Measurements from ENCODE around the gene AMIGO3.
"Not testable (repeated sequence)": the region's sequence is repeated elsewhere in the genome, so short reads cannot be mapped to it uniquely, and the experiment has no call there.

Gene AMIGO3

DNA sequence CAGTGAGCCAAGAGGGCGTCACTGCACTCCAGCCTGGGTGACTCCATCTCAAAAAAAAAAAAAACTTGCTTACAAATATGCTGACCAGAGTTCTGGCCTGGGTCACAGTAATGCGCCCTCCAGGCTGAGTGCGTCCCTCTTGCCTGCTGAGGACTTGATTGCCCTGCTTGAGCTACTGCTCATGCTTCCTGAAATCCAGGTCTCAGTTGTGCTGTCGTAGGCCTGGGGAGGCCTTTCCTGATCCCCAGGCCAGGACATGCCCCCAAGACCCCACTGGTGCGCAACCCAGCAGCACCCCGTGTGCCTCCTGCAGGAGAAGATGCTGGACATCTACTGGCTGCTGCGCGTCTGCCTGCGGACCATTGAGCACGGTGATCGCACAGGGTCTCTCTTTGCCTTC is 7.3 kb downstream of the AMIGO3 start:
- DNase-seq (ENCODE audit: low read depth) = no peak

DNA sequence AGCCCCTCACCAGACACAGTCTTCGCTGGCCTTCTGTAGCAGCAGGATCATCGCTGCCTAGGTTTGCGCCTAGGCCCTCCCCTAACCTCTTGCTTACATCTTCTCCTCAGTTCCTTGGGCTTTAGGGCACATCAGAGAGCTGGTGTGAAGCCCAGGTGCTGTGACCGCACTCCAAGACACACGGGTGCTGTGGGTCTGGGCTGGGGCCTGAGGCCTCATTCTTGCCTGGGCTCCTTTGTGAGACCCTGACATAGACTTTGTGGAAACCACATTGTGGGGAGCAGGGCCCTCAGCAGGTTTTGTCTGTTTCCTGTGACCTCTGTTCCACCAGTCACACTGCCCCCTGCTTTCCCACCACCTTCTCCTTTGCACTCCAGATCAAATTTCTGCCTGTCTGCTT is 8.0 kb downstream of the AMIGO3 start:
- no peak for DNase-seq (ENCODE audit: low read depth)

DNA sequence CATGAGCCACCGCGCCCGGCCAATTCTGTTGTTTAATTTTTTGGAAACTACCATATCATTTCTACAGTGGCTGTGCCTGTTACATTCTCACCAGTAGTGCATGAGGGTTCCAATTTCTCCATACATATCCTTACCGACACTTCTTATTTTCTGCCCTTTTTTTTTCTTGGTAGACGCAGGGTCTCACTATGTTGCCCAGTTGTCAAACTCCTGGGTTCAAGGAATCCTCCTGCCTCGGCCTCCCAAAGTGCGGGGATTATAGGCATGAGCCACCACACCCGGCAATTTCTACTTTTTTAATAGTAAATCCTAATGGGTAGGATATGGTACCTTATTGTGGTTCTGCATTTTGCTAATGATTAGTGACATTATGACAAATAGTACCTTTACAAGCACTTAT is 9.6 kb downstream of the AMIGO3 start:
- DNase-seq (ENCODE audit: low read depth) = no peak

DNA sequence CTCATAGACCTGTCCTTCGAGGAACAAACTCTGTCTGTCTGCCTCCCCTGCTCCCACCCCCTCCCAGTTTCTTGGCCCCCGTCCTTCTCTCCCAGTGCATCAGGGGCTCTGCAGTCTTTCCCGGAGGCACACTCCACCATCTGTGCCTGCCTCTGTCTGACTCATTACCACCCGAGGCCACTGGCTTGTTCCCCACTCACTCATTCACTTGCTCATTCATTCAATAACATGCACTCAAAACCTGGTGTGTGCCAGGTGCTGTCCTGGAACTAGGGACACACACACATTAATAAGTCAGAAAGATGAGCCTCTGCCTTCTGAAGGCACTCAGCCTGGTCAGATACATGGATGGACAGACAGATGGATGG is 12.4 kb downstream of the AMIGO3 start:
- DNase-seq (ENCODE audit: low read depth) = no peak

DNA sequence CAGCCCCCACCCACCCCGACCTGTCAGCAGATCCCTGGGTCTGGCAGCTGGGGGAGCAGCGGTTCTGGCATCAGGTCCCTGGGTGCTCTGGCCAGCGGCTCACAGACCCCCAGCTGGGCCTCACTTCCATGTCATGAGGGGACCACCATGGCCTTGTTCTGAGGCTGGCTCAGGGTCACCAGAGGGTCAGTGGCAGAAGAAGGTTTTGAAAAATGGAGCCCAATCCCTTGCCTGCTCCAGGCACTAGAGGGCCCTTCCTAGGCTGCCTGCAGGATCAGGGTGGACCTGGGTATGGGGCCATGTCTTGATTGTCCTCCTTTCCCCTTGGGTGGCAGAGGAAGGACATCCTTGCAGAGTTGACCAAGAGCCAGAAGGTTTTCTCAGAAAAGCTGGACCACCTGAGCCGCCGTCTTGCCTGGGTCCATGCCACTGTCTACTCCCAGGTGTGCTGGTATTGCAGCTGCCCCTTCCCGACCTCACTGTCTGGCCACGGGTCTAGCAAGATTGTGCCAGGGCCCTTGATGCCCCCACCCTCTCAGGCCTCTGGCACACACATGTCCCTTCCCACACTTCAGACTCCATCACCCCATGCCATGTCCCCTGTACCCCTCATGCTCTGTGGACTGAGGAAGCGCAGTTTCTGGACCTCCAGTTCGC is 12.9 kb downstream of the AMIGO3 start:
- DNase-seq (ENCODE audit: low read depth) = no peak

DNA sequence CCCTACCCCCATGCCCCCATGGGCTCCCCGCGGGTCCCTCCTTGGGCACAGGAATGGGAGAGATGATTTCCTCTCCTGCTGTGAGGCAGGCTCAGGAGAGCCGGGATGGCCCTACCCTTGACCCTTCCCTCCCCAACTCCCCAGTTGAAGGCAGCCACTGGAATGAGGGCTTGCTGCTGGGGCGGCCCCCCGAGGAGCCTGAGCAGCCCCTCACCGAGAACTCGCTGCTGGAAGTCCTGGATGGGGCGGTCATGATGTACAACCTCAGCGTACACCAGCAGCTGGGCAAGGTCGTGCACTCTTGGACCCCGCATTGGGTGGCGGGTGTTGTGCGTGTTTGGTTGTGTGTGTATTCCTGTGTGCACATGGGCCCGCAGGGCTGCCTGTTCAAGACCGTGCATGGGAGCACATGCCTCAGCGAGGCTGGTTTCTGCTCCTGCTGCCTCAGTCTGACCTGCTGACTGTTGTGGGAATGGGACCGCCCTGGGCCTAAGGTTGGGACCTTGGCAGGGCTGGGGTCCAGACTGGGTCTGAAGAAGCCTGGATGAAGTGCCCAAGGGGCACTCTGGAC is 14.0 kb downstream of the AMIGO3 start:
- no peak for DNase-seq (ENCODE audit: low read depth)

DNA sequence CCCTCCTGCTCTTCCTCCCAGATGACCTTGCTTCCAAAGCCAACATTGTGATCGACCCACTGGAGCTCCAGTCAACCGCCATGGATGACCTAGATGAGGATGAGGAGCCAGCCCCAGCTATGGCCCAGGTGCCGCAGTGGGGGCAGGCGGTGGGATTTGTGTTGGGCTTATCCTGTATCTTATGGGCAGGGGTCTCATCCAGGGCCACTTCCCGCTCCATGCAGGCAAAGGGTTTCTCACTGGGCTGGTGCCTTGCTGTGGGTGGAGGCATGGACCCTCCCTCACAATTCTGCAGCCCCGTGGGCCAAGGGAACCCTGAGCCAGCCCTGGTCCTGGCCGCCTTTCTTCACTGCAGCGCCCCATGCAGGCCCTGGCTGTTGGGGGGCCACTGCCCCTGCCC is 14.9 kb downstream of the AMIGO3 start:
- no peak for DNase-seq (ENCODE audit: low read depth)

DNA sequence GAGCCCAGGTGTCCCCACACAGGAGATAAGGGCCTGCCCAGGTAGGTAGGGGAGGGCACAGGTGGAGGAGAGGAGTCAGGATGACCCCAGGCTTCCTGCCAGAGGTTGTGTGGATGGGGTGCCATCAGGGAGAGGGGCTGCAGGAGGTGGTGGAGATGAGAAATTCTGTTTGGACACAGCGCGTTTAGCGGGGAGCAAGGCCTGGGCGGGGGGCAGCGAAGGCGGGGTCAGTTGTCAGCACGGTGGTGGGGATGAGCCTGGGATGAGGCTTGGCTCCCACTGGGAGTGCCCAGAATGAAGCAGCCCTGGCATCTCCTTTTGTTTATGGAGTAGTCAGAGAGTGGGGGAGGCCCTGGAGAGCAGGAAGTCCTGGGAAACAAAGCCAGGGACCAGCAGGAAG is 15.5 kb downstream of the AMIGO3 start:
- DNase-seq (ENCODE audit: low read depth) = no peak

DNA sequence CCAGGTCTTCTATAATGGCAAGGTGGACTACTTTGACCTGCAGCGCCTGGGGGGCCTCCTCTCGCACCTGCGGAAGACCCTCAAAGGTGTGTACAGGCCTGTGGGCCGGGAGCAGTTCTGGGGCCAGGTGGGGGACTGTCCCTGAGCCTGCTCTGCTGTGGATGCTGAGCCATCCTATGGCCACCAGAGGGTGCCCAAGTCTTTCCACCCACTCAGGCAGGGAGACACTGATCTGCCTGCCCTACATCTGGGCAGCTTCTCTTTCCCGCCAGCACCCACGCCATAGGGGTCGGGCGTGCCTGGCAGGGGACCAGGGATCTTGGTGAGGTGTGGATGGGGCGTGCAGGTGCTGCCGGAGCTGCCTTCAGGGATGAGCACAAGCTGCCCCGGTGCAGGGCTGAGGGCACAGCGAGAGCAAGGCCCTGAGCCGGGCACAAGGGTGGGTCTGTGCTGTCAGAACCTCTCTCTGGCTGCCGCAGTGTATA is 16.0 kb downstream of the AMIGO3 start:
- DNase-seq (ENCODE audit: low read depth) = peak; percentile 54

DNA sequence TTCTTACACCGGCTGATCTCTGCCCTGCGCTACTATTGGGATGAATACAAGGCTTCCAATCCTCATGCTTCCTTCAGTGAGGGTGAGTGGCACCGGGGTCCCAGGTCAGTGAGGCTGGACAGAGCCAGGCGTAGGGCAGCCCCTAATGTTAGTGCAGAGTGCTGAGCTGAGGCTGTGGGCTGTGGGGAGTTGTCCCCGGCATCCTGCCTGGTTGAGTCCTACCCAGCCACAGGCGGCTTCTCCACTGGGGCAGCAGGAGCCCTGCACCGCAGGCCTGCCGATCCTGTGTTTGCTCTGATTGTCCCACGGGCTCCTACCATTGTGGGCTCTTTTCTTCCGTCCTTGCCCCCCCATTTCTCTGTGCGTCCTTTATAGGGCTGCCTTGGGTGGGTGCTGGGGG is 16.8 kb downstream of the AMIGO3 start:
- no peak for DNase-seq (ENCODE audit: low read depth)

DNA sequence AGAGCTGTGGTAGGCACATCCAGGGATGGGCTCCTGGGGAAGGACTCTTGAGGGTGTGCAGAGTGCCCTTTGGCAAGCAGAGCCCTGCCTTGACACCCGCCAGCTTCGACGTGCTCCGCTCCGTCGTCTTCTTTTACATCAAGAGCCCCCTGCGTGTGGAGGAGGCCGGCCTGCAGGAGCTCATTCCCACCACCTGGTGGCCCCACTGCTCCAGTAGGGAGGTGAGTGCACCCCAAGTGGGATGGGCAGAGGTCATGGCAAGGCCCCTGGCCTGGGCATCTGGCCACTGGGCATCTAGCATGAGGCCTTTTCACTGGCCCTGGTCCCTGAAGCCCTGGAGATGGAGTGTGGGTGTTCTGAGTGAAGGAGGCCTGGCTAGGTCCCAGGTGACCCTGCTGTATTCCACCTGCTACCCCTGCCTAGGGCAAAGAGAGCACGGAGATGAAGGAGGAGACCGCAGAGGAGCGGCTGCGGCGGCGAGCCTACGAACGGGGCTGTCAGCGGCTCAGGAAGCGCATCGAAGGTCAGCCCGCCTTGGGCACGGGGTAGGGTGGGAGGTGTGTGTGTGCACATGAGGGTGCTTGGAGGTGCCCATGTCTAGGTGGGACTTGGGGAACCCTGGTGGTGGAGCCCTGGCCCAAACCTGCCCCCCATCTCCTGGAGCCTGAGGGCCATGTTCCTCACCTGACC is 18.0 kb downstream of the AMIGO3 start:
- no peak for DNase-seq (ENCODE audit: low read depth)

DNA sequence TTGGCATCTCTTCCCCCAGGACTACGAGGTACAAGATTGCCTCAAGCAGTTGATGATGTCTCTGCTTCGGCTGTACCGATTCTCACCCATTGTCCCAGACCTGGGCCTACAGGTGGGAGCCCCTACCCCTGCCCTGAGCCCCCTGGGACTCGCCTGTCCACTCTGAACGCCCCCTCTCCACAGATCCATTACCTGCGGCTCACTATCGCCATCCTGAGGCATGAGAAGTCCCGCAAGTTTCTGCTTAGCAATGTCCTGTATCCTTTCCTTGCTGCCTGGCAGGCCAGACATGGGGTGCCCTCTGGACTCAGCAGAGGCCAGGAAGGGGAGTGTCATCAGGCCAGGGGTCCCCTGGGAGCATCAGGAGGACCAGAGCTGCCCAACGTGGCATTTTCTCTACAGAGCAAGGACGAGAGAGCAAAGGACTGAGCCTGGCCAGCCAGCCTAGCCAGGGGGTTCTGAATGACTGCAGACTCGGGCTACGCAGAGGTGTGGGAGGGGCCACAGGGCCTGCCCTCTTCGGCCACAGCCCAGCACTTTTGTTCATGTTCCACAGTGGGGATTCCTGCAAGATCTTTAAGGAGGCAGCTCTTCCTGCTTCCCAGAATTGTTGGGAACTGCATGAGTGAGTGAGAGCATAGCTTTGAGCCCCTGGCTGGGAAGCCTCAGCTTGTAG is 18.9 kb downstream of the AMIGO3 start:
- DNase-seq (ENCODE audit: low read depth) = no peak

DNA sequence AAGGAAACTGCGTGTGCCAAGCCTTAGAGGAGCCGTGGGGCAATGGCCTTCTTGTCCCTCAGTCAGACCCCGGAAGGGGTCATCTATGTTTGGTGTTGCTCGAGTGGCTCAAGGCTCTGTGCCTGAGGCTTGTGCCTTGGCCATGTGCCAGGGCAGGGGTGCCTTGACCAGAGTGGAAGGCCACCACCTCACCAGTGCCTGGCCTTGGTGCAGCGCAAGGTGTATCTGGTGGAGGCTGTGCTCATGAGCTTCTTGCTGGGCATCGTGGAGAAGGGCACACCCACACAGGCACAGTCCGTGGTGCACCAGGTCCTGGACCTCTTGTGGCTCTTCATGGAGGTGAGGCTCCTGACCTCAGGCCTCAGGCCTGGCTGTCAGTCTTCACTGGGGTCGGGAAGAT is 19.5 kb downstream of the AMIGO3 start:
- DNase-seq (ENCODE audit: low read depth) = no peak

DNA sequence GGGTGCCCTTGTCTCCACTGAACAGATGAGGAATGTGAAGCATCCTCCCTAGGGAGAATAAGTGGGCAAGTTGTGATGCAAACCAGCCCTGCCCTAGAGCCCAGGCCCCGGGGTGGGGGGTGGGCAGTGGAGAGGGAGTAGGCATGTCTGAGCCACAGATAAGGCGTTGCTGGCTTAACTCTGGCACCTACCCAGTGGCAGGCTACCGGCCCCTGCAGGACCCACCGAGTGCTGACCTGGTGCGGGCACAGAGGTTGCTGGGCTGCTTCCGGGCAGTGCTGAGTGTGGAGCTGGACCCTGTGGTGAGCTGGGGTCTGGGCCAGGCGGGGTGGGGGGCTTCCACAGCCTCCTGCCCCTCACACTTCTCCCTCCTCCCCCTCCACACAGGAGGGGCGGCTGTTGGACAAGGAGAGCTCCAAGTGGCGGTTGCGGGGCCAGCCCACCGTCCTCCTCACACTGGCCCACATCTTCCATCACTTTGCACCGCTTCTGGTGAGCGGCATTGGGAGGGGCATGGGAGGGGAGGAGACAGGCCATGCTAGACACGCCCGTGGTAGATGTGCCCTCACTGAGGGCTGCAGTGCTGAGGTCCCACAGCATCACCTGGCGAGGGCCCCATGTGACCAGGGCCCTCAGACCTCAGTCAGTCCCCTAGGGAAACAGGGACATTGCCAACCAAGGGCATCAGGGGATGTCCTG is 20.1 kb downstream of the AMIGO3 start:
- peak; percentile 81 for DNase-seq (ENCODE audit: low read depth)

DNA sequence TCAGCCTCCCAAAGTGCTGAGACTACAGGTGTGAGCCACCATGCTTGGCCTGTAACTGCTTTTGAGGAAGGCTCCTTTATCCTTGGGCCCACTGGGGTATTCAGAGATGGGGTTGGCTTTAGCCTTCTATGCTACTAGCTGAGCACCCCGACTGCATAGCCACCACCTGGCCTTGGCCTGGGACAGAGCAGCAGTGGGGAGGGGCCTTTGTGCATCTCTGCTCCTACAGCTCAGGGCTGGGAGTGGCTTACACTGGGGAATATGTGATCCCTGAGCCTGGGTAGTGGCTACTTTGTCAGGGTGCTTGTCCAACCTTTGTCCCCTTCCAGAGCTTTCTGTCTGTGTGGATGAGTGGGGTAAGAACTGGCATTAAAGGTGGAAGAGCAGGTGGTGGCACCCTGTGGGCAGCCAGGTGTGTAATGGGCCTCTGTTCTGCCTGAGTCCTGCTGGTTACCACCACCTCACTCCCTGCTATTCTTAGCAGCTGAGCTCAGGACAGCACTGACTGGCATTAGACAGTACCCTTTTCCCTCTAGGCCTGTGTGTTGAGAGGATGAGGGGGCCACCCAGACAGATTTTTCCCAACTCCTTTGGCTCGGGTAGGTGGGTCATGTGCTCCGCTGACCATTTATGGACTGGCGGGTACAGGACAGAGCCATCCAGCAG is 24.0 kb downstream of the AMIGO3 start:
- not testable (repeated sequence) for DNase-seq (ENCODE audit: low read depth)

DNA sequence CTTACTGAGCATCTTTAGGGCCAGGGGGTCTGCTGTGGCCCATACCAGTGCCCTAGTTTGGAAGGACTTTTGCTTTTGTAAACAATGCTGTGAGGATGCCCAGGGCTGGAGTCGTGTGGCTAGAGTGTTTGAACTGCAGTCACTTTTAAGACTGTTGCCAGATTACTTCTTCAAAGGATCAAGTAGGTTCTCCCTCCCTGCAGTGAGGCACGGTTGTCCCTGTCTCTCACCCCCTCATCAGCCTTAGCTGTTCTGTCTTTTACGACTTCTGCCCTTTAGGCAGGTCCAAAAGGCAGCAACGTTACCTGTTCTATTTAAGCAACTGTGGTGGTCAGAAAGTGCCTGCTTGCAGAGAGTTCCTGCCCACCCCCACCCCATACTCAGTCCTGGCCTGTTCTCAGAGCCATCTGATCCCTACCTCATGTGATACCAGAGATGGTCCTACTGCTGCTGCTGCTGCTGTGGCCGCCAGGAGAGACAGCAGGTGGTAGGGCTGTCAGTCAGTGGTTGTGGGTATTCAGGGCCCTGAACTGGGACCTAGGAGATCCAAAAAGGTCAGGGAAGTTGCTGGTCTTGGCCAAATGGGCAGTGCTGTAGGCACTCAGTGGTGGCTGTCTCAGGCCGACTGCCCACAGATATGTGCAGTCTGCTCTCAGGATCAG is 24.9 kb downstream of the AMIGO3 start:
- DNase-seq (ENCODE audit: low read depth) = not testable (repeated sequence)

DNA sequence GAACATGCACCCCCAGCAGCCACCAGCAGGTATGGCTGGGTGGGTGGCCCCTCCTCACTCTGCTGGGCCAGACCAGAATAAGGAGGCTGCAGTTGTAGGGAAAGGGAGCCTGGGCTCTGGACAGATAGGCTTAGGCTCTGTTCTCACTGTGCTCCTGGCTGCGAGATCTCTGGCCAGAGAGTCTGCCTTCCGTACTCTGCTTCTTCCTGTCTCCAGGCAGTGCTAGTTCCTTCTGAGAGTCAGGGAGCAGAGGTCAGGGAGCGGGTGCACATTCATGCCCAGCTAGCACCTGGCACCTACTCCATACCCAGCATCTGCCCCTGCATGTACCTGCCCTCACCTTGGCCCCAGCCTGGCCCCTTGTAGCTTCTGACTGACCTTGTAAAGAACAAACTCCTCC is 28.0 kb downstream of the AMIGO3 start:
- not testable (repeated sequence) for DNase-seq (ENCODE audit: low read depth)

DNA sequence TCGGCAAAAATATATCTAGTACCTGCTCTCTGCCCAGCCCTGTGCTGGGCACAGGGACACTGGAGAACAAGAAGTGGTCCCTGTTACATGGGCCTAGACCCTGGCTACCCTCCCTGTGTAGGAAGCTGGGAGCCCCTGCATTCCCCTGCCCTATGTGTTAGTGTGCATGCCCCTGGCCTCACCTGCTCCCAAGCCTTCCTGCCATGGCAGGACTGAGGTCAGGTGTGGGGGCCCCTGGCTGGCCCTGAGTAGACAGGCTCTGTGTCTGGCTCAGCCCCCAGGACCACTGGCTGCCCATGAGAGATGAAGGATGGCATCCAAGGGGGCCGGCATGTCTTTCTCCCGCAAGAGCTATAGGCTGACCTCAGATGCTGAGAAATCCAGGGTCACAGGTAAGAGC is 28.6 kb downstream of the AMIGO3 start:
- DNase-seq (ENCODE audit: low read depth) = not testable (repeated sequence)

DNA sequence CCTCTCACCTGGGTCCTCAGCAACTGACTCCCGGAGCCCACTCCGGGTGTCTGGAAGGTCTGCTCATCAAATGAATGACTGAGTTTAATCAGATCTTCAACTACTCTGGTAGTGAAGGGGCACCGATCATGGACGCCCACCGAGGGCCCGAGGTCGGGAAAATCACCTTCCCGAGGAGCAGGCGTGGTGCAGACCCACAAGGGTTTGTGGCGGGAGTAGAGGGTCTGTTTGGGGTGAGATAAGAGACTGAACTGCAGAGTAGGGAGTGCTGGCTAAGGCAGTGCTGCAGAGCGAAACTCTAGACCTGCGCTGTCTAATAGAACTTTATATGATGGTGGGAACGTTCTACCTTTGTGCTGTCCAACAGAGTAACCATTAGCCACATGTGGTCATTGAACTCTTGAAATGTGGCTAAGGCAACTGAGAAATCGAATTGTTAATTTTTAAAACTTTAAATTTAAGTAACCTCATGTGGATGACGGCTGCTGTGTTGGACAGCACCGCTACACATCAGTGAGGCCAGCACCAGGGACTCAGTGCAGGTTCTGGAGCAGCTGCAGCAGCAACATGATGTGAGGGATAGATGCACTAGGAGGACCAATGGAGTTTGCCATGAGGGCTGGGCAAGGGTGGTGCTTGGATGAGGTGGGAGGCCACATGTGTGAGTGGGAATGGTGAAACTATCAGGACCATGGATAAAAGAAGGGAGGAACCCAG is 29.4 kb downstream of the AMIGO3 start:
- DNase-seq (ENCODE audit: low read depth) = not testable (repeated sequence)

DNA sequence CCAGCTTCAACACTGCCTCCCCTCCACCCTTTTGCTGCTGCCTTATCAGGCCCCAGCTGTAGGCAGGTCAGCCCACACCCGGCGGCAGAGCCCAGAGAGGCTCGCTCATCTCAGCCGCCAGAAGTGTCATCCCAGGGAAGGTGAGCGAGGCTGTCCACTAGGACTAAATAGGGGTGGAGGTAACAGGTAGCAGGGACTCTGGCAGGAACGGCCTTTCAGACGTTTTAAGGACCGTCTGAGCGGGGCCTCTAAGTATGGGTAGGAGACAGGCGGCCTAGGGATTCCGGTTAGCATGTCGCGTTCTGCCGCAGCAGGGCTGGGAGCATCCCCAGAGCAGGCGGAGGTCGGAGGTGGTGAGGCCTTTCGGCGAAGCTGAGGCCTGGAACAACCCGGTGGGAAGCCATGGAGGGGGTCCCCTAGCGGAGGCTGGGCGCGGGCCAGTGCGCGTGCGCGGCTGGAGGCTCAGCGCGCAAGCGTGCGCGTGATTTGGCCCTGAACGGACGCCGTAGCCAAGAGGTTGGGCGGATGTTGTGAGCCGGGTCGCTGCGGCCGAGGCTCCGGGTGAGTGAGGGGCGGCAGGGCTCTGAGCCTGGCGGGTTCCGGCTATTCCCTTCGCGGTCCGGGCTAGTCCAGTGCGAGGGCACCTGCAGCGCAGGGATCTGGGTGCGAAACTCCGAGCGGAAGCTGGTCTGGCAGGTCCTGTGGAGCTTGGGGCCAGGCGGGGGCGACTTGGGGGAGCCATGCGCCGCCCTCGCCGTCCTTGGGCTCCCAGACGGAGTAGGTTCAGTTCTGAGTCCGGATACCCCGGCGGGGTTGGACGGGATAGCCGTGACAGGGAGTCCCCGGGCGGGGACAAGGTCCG is 30.2 kb downstream of the AMIGO3 start, which contains the start of the genes MST1 and RNF123:
MST1 (minus strand) TSS at position 429 of the 862 bp plus-strand sequence. CDS start 783 bp downstream, outside the sequence.
RNF123 (plus strand) TSS at position 512 of the 862 bp plus-strand sequence. CDS start 1,609 bp downstream, outside the sequence.
- peak; percentile 82 for DNase-seq (ENCODE audit: low read depth)
